ENCODE results near the gene SLC25A26.

SLC25A26 gene

DNA sequence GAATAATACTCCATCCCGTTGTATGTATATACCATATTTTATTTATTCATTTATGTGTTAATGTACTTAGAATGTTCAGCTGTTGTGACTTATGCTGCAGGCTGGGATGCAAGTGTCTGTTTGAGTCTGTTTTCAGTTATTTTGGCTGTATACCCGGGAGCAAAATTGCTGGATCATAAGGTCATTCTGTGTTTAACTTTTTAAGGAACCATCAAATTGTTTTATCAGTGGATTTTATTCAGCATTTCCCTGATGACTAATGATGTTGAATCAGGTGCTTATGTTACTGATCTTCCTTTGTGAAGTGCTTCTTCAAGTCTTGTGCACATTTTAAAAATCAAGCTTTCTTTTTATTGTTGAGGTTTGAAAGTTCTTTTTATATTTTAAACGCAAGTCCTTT is 118.1 kb downstream of the SLC25A26 start:
- no peak for DNase-seq

DNA sequence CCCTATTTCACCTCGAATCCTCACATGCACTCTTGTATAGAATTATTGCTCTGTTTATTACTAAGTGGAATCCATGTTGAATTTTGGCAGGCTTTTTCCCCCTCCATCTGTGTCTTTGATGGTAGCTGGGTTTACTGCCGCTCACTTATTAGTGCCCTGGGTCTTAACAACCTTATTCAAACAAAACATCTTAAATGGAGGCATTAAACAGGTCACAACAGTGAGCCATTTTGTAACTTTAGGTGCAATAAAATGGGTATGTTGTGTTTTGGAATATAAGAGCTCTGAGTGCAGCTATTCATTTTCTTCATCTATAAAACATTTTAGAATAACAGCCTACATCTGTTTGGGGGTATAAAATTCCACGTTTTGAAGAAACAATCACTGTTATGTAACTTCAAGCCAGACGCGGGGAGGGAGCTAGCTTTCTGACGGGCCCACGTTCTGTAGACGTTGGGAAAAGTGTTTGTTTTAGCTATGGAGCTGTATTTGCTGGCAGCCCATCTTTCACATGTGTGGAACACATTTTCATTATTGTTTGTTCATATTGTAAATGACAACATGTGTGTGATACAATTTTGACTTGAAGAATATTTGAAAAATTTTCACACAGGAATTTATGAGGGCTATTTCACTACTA is 122.0 kb downstream of the SLC25A26 start:
- no peak for DNase-seq

GRCh38 chr3:66344391-66344811 is 123.6 kb downstream of the SLC25A26 start:
- no peak for DNase-seq

DNA sequence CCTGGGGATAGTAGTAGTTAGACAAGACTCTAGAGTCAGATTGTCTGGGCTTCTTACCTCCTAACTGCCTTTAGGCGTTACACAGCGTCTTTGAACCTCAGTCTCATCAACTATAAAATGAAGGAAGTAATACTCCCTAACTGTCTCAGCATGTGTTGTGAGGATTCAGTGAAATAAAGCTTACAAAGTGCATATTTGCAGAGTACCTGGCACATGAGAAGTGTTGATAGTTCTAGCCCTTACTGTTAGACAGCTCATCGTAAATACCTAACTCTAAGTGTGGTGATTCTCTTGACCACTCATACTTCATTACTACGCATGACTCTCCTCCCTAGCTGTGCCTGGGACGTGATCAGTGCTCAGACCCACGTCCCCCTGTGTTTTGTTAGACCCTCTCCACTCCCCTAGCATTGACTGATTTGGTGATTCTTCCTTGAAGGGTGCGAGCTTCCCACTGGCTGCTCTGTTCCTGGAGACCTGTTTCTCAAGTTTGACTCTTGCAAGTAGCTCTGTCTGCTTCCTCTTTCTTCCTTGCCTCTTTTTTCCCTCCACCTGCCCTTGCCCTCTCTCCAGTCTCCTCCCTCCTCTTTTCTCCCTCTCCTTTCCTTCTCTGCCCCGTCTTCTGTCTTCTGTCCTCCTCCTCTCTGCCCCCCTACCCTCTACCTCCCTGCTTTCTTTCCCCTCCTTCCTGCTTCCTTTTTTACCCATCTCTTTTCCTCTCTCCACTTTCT is 124.2 kb downstream of the SLC25A26 start:
- no peak for DNase-seq

GRCh38 chr3:66348704-66349103 is 127.9 kb downstream of the SLC25A26 start:
- DNase-seq: no peak

DNA sequence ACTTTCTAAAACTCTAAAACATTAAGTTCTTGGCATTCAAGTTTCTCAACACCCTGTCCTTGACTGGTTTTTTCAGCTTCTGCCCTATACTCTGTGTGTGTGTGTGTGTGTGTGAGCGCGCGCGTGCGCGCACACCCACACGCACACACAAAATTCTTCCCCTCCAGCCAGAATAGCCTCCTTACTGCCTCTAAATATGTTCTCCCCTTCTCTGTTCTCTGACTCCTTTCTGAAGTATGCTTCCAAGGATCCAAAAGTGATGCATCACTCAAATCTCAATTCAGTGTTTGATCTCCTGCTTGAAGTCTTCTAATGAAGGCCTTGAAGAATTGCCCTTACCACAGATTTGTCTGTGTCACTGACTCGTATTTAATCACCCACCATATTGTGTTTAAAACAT is 129.8 kb downstream of the SLC25A26 start:
- no peak for DNase-seq

DNA sequence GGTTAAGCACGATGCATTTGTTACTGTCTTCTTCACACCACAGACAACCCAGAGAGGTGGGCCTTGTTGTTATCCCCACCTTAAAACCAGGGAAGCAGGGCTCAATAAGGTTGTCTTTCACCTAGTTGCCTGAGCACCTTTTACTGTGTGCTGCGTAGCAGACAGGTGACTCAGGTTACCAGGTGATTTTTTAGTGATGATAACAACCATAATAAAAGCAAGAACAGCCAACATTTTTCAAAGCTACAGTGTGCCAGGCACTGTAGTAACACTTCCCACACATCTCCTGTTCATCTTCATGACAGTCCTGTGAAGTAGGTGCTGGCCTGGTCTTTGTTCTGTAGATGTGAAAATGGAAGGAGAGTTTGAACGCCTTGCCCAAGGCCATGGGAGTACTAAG is 132.2 kb downstream of the SLC25A26 start:
- DNase-seq: no peak

DNA sequence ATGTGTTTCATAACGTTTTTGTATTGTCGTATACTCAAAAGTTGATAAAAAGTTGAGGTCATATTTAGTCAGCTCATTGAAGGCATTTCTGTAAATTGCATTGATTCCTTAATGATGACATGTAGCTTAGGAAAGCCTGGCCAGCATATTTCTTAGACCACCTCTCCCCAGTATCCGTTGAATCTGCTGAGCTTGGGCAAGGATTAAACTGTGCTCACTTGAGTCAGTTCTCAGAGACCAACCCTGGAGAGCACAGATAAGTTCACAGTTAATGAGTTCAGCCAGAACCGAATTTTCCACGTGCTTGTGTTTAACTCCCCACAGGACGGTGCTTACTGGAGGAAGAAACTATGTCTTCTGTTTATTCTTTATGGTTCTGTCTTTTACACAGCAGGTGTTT is 132.7 kb downstream of the SLC25A26 start:
- no peak for DNase-seq

GRCh38 chr3:66354001-66354400 is 133.2 kb downstream of the SLC25A26 start:
- no peak for DNase-seq

GRCh38 chr3:66355394-66355793 is 134.6 kb downstream of the SLC25A26 start:
- DNase-seq: no peak

DNA sequence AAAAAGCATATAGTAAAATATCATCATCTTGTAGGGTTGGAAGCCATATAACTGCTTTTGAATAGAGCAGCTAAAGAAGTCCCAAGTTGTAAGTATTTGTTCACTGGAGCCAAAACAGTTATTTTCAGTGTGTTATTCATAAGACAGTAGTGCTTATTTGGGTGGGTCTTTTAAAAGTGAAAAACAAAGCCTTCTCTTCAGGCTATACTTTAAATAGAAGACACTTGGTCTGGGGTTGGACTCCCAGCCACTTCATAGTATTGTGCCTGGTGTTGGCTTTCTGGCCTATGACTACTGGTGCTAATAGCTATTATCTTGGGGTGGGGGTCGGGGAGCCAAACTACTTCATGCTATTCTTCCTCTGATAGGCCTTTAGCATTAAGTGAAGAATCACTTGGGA is 135.2 kb downstream of the SLC25A26 start:
- DNase-seq: no peak

DNA sequence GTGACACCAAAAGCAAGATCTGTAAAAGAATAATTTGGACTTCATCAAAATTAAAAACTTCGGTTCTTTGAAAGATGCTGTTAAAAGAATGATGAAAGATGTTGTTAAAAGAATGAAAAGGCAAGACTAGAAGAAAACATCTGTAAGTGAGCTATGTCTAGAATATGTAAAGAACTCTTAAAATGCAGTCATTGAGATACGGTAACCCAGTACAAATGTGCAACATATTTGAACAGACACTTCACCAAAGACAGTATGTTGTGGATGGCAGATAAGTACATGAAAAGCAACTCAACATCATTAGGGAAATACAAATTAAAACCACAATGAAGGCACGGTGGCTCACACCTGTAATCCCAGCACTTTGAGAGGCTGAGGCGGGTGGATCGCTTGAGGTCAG is 140.6 kb downstream of the SLC25A26 start:
- DNase-seq: no peak

DNA sequence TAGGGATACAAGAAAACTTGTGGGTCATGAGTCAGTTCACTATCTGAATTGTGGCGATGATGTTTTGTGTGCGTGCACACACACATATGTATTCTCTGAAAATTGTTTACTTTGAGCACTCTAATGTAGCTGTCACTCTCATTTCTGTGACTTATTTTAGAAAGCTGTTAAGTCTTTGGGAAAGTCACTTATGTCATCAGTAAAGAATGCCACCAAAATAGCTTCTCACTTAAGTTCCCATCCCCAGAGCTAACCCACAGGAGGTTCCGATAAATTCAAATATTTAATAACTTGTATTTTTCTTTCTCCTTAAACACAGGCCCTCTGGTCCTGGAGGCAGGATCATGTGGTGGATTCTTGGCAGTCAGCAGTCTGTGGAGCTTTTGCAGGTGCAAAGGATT is 141.7 kb downstream of the SLC25A26 start:
- no peak for DNase-seq

- no peak for DNase-seq
These were observed 142.3 kb downstream of the SLC25A26 start for GRCh38 chr3:66363148-66363547.

DNA sequence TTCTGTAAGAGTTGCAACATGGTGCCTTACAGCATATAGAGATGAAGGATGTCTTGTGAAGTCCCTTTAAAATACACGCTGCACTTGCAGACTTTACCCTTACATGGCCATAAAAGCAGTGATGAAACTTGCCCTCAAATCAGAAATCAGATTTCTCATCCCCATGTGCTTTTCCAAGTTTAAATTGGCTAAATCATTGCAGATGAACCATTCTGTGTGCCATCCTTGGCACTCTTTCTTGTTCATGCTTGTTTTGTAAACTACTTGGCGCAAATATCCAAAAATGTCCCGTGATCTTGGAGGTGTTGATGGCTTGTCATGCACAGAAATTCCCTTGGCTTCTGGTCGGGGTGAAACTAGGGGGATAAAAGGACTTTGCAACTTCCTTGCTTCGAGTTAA is 144.3 kb downstream of the SLC25A26 start:
- DNase-seq: no peak

DNA sequence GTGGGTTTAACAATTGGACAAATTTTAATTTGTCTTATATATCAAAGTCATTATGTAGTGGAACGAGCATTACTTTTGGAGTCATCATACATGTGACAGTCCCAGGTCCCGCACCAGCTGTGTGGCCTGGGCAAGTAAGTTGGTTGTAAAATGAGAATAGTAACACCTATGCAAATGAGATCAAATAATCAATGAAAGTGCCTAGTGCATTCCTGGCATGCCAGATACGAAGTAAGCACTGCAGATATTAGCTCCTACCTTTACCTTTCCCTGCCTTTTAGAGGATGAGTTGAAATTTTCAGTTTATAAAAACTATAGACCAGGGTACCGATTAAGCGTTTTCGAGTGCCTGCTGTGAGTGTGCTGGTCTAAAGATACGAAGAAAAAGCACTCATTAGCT is 145.9 kb downstream of the SLC25A26 start:
- no peak for DNase-seq

DNA sequence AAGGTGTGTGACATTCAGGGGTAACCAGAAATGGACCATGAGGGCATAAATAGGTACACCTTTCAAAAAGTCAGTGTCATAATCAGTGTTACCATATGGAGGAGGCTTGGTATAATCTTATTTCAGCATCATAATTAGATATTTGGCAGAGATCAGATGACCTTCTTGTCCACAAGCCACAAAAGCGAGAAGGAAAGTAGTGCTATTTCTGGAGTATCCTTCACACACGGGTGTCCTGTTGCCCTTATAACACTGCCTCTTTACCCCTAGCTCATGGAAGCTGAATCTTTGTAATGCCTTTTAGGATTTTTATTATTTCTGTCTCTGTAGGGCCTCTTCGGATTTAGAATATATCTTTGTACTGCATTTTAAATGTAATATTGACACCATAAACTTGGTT is 147.2 kb downstream of the SLC25A26 start:
- no peak for DNase-seq

DNA sequence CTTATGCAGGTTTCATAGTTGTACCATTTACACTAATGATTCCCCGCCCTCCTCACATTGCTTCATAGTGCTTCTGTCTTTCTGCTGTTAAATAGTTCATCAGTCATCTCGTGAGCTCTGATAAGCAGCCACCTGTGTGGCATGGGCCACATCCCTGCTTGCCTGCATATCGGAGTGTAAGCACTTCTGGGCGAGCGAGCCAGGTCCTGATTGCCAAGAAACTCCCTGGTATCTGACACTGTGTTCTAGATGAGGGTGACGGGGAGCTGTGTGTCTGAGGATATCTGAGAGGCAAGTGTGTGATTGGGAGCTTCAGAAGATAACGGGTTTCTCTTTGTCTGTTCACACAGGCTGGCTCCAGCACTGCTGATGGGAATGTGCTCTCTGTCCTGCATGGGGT is 149.4 kb downstream of the SLC25A26 start:
- DNase-seq: no peak

GRCh38 chr3:66371432-66371831 is 150.6 kb downstream of the SLC25A26 start:
- no peak for DNase-seq

DNA sequence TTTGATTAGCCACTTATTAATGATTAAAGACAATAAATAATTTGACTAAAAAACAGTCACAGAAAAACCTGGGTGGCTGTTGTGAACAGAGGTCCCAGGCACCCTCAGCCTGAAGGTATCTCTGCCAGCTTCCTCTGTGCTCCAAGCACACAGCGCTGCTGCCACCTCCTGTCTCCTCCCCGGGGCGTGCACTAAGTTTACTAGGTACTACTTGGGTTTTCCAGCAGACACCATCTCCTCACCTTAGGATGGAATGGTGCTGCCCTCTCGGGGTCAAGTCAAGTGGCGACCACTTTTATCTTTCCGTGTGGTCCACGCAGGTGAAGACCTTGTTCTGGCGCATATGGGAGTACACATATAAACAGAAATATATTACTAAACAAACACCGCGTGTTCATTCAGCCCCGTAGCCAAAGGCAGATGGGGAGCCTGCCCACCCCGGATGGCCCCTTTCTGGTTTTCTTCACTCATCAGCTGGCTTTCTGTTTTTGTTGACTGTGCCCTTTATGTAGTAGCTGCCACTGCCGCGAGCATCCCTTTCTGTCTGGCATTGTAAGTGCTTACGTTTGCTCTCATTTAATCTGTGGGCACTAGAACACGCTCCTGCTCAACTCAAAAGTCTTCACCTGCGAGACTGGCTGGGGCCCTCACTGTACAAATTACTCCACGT is 152.0 kb downstream of the SLC25A26 start:
- no peak for DNase-seq

GRCh38 chr3:66376568-66376967 is 155.8 kb downstream of the SLC25A26 start:
- DNase-seq: no peak

- DNase-seq: no peak
These were observed 157.0 kb downstream of the SLC25A26 start for GRCh38 chr3:66377800-66378199.

GRCh38 chr3:66378256-66378655 is 157.5 kb downstream of the SLC25A26 start:
- DNase-seq: no peak

- no peak for DNase-seq
These were observed 158.8 kb downstream of the SLC25A26 start for GRCh38 chr3:66379565-66379964.

All from RPMI8226 (cell line).